ENCODE data around the gene CREB3L2.

CREB3L2 gene

GRCh38 chr7:137951700-137952425 lies 50.0 kb downstream of the CREB3L2 start:
- no peak for DNase-seq (ENCODE audit: low read depth in 2 of 2)

- no peak for DNase-seq (ENCODE audit: low read depth in 2 of 2)
These were observed 50.9 kb downstream of the CREB3L2 start for GRCh38 chr7:137950967-137951366.

- DNase-seq (ENCODE audit: low read depth in 2 of 2) = no peak
These were observed 51.6 kb downstream of the CREB3L2 start for GRCh38 chr7:137950263-137950621.

GRCh38 chr7:137949416-137950262 lies 52.2 kb downstream of the CREB3L2 start:
- DNase-seq (ENCODE audit: low read depth in 2 of 2) = no peak

GRCh38 chr7:137948845-137949330 lies 53.0 kb downstream of the CREB3L2 start:
- DNase-seq (ENCODE audit: low read depth in 2 of 2) = no peak

- no peak for DNase-seq (ENCODE audit: low read depth in 2 of 2)
These were observed 53.6 kb downstream of the CREB3L2 start for GRCh38 chr7:137948083-137948844.

GRCh38 chr7:137947046-137947445 lies 54.8 kb downstream of the CREB3L2 start:
- no peak for DNase-seq (ENCODE audit: low read depth in 2 of 2)

- DNase-seq (ENCODE audit: low read depth in 2 of 2) = no peak
These were observed 55.9 kb downstream of the CREB3L2 start for GRCh38 chr7:137946011-137946410.

GRCh38 chr7:137944168-137944567 lies 57.7 kb downstream of the CREB3L2 start:
- DNase-seq (ENCODE audit: low read depth in 2 of 2) = no peak

GRCh38 chr7:137943132-137943551 lies 58.7 kb downstream of the CREB3L2 start:
- DNase-seq (ENCODE audit: low read depth in 2 of 2) = no peak

- DNase-seq (ENCODE audit: low read depth in 2 of 2) = no peak
These were observed 59.3 kb downstream of the CREB3L2 start for GRCh38 chr7:137942484-137943115.

- DNase-seq (ENCODE audit: low read depth in 2 of 2) = no peak
These were observed 61.0 kb downstream of the CREB3L2 start for GRCh38 chr7:137940656-137941518.

- DNase-seq (ENCODE audit: low read depth in 2 of 2) = no peak
These were observed 61.7 kb downstream of the CREB3L2 start for GRCh38 chr7:137940218-137940617.

GRCh38 chr7:137937202-137937560 lies 64.7 kb downstream of the CREB3L2 start:
- DNase-seq (ENCODE audit: low read depth in 2 of 2) = no peak

- DNase-seq (ENCODE audit: low read depth in 2 of 2) = no peak
These were observed 65.2 kb downstream of the CREB3L2 start for GRCh38 chr7:137936509-137937201.

- no peak for DNase-seq (ENCODE audit: low read depth in 2 of 2)
These were observed 65.9 kb downstream of the CREB3L2 start for GRCh38 chr7:137935884-137936508.

- DNase-seq (ENCODE audit: low read depth in 2 of 2) = no peak
These were observed 66.7 kb downstream of the CREB3L2 start for GRCh38 chr7:137934941-137935883.

- DNase-seq (ENCODE audit: low read depth in 2 of 2) = no peak
These were observed 67.6 kb downstream of the CREB3L2 start for GRCh38 chr7:137934176-137934826.
